ENCODE results near the gene REV3L. TPM values are rescaled to one million over a fixed set of nuclear protein-coding genes. Genes with fewer than 3 reads are reported as not detected.
A peak's percentile ranks its signal among the peaks of the same experiment; 100 is the strongest.
"Not testable (repeated sequence)": the region's sequence is repeated elsewhere in the genome, so short reads cannot be mapped to it uniquely, and the experiment has no call there.

Gene REV3L
- total RNA-seq, 1 donor from 2014 or later: 38.0 TPM

GRCh38 chr6:111294374-111294967, 188.5 kb downstream of the REV3L start:
- H3K4me3 Mint-ChIP-seq (ENCODE audit: unreplicated experiment): no peak overlapping the region
- TF ChIP-seq, protein P1, sequence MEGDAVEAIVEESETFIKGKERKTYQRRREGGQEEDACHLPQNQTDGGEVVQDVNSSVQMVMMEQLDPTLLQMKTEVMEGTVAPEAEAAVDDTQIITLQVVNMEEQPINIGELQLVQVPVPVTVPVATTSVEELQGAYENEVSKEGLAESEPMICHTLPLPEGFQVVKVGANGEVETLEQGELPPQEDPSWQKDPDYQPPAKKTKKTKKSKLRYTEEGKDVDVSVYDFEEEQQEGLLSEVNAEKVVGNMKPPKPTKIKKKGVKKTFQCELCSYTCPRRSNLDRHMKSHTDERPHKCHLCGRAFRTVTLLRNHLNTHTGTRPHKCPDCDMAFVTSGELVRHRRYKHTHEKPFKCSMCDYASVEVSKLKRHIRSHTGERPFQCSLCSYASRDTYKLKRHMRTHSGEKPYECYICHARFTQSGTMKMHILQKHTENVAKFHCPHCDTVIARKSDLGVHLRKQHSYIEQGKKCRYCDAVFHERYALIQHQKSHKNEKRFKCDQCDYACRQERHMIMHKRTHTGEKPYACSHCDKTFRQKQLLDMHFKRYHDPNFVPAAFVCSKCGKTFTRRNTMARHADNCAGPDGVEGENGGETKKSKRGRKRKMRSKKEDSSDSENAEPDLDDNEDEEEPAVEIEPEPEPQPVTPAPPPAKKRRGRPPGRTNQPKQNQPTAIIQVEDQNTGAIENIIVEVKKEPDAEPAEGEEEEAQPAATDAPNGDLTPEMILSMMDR (IDR thresholded peaks at IDR 0.05): no peak
- H3K36me3 Mint-ChIP-seq (ENCODE audit: low read depth): peaks cover 6% of the 10 kb centered on the region
- peaks cover 6% of the 10 kb centered on the region for H3K4me1 Mint-ChIP-seq (ENCODE audit: low read depth)
- DNase-seq (ENCODE audit: low spot score): no peak
- no peak overlapping the region for H3K27ac Mint-ChIP-seq (ENCODE audit: unreplicated experiment)
- no peaks in the 10 kb centered on the region for H3K27me3 Mint-ChIP-seq (ENCODE audit: low read depth)
- H3K9me3 Mint-ChIP-seq (ENCODE audit: low read depth): no peaks in the 10 kb centered on the region

GRCh38 chr6:111291336-111292259, 191.4 kb downstream of the REV3L start:
- Mint-ChIP-seq H3K27ac (ENCODE audit: unreplicated experiment) (no peak overlapping the region), H3K9me3 (ENCODE audit: low read depth) (no peaks in the 10 kb centered on the region), H3K36me3 (ENCODE audit: low read depth) (peaks cover 3% of the 10 kb centered on the region), H3K4me1 (ENCODE audit: low read depth) (peaks cover 6% of the 10 kb centered on the region), H3K27me3 (ENCODE audit: low read depth) (no peaks in the 10 kb centered on the region), H3K4me3 (ENCODE audit: unreplicated experiment) (no peak overlapping the region)
- no peak for DNase-seq (ENCODE audit: low spot score)
- TF ChIP-seq, protein P1 (IDR thresholded peaks at IDR 0.05): no peak

DNA sequence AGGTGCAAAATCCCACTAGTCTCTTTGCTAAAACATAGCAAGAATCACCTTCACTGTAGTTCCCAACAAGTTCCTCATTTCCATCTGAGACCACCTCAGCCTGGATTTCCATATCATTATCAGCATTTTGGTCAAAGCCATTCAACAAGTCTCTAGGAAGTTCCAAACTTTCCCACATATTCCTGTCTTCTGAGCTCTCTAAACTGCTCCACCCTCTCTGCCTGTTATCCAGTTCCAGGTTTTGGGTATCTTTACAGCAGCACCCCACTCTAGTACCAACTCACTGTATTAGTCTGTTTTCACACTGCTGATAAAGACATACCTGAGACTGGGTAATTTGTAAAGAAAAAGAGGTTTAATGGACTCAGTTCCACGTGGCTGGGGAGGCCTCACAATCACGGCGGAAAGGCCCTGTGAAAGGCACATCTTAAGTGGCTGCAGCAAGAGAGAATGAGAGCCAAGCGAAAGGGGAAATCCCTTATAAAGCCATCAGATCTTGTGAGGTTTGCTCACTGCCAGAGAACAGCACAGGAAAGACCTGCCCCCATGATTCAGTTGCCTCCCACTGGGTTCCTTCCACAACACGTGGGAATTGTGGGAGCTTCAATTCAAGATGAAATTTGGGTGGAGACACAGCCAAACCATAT, 192.2 kb downstream of the REV3L start:
- H3K27me3 Mint-ChIP-seq (ENCODE audit: low read depth); H3K4me3 Mint-ChIP-seq (ENCODE audit: unreplicated experiment); H3K36me3 Mint-ChIP-seq (ENCODE audit: low read depth); H3K4me1 Mint-ChIP-seq (ENCODE audit: low read depth); H3K27ac Mint-ChIP-seq (ENCODE audit: unreplicated experiment); H3K9me3 Mint-ChIP-seq (ENCODE audit: low read depth); DNase-seq (ENCODE audit: low spot score): not testable (repeated sequence)

GRCh38 chr6:111284356-111284755, 198.7 kb downstream of the REV3L start:
- H3K27me3 Mint-ChIP-seq (ENCODE audit: low read depth); H3K4me3 Mint-ChIP-seq (ENCODE audit: unreplicated experiment); DNase-seq (ENCODE audit: low spot score); H3K36me3 Mint-ChIP-seq (ENCODE audit: low read depth); H3K9me3 Mint-ChIP-seq (ENCODE audit: low read depth); H3K4me1 Mint-ChIP-seq (ENCODE audit: low read depth): not testable (repeated sequence)
- H3K27ac Mint-ChIP-seq (ENCODE audit: unreplicated experiment): peak overlapping the region; percentile 41

GRCh38 chr6:111283707-111284106, 199.3 kb downstream of the REV3L start:
- no peaks in the 10 kb centered on the region for H3K9me3 Mint-ChIP-seq (ENCODE audit: low read depth)
- H3K27me3 Mint-ChIP-seq (ENCODE audit: low read depth): no peaks in the 10 kb centered on the region
- DNase-seq (ENCODE audit: low spot score): no peak
- no peak overlapping the region for H3K27ac Mint-ChIP-seq (ENCODE audit: unreplicated experiment)
- peaks cover 5% of the 10 kb centered on the region for H3K36me3 Mint-ChIP-seq (ENCODE audit: low read depth)
- no peak overlapping the region for H3K4me3 Mint-ChIP-seq (ENCODE audit: unreplicated experiment)
- TF ChIP-seq, protein P1 (IDR thresholded peaks at IDR 0.05): no peak
- peaks cover 8% of the 10 kb centered on the region for H3K4me1 Mint-ChIP-seq (ENCODE audit: low read depth)

DNA sequence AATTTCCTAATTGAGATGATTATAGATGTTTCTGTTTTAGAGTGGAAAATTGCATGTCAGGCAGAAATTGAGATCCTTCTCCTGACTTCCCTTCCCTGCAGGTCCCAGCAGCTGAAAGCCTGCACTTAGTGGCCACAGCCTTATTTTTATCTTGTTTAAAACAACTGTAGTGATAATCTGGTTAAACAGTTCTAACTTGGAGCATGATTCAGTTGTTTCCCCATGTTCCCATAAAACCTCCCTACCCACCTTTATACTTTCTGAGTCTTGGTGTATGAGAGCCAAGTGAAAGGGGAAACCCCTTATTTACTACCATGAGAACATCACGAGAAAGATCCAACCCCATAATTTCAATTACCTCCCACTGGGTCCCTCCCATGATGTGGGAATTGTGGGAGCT, 200.5 kb downstream of the REV3L start:
- H3K36me3 Mint-ChIP-seq (ENCODE audit: low read depth): peaks cover 17% of the 10 kb centered on the region
- H3K4me3 Mint-ChIP-seq (ENCODE audit: unreplicated experiment): no peak overlapping the region
- no peaks in the 10 kb centered on the region for H3K9me3 Mint-ChIP-seq (ENCODE audit: low read depth)
- no peaks in the 10 kb centered on the region for H3K27me3 Mint-ChIP-seq (ENCODE audit: low read depth)
- no peak for DNase-seq (ENCODE audit: low spot score)
- TF ChIP-seq, protein P1 (IDR thresholded peaks at IDR 0.05): no peak
- H3K27ac Mint-ChIP-seq (ENCODE audit: unreplicated experiment): no peak overlapping the region
- H3K4me1 Mint-ChIP-seq (ENCODE audit: low read depth): peaks cover 8% of the 10 kb centered on the region

All from chondrocyte (in vitro differentiated cells).